Astrocyte of the cerebellum (primary cell): ENCODE measurements around the gene MYL6B.
A peak's percentile ranks its signal among the peaks of the same experiment; 100 is the strongest.

ENCODE experiments used
- DNase-seq: peaks from one replicate; pipeline ENCODE4 v3.0.0-alpha.2; 2011; ENCODE audit warnings: low read depth
- H3K4me3 ChIP-seq: 2 replicates; pipeline ENCODE4 v1.5.1; 2011; ENCODE audit warnings: mild to moderate bottlenecking, low read depth, low read length, moderate library complexity
- in situ Hi-C: cut with HindIII; loops from 2 replicates; pipeline ENCODE4 v1.10.0; 2017; ENCODE audit warnings: low sequenced_read_pairs
- TF ChIP-seq, protein P1 (sequence below): IDR thresholded peaks from 2 replicates; pipeline ENCODE4 v1.5.1; 2012; ENCODE audit warnings: low read length, low read depth, moderate library complexity, mild to moderate bottlenecking; ENCODE audit errors: missing control alignments

MYL6B gene

DNA sequence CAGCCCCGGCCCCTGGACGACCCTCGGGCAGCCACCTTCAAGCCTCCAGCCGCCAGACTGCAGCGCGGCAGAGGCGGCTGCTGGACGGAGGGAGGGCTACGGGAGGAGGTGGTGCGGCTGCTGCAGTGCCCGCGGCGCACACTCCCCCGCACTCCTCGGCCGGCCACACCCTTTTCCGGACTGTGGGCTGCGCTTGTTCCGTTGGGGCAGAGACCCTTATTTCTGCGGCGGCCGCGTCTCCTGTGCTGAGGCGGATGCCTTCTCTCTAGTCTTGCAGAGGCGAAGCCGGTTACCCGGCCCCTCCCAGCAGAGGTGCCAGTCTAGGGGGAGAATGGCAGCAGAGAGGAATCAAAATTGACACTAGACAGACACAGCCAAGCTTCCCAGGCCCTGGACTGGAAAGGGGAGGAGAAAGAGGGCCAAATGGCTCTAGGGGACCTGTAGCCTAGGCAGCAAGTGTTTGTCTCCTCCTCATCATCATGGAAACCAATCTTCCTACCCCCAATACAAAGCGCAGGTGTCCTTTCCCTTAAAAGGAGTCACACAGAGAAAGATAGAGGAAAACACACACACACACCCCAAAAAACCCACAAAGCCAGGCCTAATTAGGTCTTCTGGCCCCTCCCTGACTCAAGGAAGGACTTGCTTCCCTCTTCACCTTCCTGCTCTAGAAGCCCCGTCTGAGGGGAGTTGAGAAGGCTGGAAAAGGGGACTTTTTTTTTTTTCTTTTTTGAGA lies 23.0 kb upstream of the MYL6B start:
- H3K4me3 ChIP-seq, result peak overlapping the region; percentile 92
- DNase-seq, result no peak
- TF ChIP-seq, protein P1, sequence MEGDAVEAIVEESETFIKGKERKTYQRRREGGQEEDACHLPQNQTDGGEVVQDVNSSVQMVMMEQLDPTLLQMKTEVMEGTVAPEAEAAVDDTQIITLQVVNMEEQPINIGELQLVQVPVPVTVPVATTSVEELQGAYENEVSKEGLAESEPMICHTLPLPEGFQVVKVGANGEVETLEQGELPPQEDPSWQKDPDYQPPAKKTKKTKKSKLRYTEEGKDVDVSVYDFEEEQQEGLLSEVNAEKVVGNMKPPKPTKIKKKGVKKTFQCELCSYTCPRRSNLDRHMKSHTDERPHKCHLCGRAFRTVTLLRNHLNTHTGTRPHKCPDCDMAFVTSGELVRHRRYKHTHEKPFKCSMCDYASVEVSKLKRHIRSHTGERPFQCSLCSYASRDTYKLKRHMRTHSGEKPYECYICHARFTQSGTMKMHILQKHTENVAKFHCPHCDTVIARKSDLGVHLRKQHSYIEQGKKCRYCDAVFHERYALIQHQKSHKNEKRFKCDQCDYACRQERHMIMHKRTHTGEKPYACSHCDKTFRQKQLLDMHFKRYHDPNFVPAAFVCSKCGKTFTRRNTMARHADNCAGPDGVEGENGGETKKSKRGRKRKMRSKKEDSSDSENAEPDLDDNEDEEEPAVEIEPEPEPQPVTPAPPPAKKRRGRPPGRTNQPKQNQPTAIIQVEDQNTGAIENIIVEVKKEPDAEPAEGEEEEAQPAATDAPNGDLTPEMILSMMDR, result no peak
- in situ Hi-C loops, result loop anchor here (5.0 to 10.0 kb wide), 2 partner anchors 45 to 93 kb away; partner anchors contain the start of genes NABP2 and RNF41

DNA sequence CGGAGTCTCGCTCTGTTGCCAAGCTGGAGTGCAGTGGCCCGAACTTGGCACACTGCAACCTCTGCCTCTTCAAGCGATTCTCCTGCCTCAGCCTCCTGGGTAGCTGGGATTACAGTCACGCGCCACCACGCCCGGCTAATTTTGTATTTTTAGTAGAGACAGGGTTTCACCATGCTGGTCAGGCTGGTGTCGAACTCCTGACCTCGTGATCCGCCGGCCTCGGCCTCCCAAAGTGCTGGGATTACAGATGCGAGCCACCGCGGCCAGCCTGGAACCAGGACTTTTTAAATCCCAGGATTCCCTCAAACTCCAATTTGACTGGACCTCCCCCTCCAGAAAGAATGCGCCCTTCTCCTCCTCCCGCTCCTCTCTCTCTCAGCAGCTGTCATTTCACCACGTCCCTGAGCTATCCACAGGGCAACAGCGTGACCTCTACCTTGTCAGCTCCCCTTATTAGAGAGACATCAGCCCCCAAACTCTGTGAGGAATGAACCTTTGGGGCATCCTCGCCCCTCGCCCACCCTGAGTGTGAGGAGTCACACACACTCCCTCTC lies 22.4 kb upstream of the MYL6B start:
- TF ChIP-seq, protein P1, result no peak
- DNase-seq, result no peak
- peak overlapping the region; percentile 92 for H3K4me3 ChIP-seq
- in situ Hi-C loops, result loop anchor here (5.0 to 10.0 kb wide), 2 partner anchors 45 to 92 kb away; partner anchors contain the start of genes NABP2 and RNF41

DNA sequence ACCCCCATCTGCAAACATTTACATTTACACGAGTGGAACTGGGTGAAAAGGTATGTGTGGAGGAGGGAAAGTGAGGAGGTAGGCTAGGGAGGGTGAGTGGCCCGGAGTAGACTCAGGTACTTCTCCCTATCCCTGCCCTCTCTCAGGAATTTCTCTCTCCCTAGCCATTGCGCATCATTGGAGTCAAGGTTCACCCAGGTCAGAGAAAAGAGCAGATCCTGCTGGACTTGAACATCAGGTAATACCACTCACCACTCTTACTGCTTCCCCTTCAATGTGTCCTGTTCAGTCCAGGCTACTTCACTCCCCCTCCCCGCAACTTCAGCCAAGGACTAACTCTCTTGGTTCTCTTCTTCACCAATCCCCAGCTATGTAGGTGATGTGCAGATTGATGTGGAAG lies 21.5 kb upstream of the MYL6B start:
- in situ Hi-C loops, result no loop called here
- no peak for DNase-seq
- H3K4me3 ChIP-seq, result no peak overlapping the region
- TF ChIP-seq, protein P1, result no peak

DNA sequence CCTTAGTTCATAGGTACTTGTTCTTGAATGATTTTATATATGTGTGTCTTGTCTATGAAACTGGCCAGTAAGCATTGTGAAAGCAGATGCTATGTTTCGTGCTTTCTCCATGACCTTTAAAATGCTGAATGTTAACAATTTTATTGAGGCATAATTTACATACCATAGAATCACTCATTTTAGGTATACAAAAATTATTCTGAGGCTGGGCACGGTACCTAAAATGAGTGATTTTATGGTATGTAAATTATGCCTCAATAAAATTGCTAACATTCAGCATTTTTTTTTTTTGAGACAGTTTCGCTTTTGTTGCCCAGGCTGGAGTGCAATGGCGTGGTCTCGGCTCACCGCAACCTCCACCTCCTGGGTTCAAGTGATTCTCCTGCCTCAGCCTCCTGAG lies 17.5 kb upstream of the MYL6B start:
- TF ChIP-seq, protein P1, result no peak
- no peak for DNase-seq

DNA sequence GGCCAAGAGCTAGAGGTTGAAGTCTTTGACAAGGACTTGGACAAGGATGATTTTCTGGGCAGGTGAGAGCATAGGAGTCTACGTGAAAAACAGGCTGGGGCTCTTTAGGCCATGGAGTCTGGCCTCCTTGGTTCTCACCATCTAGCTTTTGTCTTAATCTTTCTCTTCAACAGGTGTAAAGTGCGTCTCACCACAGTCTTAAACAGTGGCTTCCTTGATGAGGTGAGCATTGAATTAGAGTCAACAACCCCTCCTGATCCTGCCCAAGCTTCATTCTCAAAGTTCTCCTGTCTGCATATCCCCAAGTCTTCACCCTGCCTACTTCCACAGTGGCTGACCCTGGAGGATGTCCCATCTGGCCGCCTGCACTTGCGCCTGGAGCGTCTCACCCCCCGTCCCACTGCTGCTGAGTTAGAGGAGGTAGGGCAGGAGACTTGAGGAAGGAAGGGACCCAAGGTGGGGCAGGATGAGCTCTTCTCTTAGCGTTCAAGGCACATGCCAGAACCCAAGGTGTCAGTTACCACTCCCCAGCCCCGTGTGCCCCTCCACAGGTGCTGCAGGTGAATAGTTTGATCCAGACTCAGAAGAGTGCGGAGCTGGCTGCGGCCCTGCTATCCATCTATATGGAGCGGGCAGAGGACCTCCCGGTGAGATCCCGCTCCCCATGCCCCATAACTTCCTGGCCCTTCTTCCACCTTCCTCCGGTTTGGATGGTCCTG lies 14.4 kb upstream of the MYL6B start:
- no peak for DNase-seq
- TF ChIP-seq, protein P1, result no peak
- in situ Hi-C loops, result no loop called here
- no peak overlapping the region for H3K4me3 ChIP-seq

More for the DNA sequence above, 17.5 kb upstream of the MYL6B start:
- H3K4me3 ChIP-seq, result no peak overlapping the region
- in situ Hi-C loops, result no loop called here

DNA sequence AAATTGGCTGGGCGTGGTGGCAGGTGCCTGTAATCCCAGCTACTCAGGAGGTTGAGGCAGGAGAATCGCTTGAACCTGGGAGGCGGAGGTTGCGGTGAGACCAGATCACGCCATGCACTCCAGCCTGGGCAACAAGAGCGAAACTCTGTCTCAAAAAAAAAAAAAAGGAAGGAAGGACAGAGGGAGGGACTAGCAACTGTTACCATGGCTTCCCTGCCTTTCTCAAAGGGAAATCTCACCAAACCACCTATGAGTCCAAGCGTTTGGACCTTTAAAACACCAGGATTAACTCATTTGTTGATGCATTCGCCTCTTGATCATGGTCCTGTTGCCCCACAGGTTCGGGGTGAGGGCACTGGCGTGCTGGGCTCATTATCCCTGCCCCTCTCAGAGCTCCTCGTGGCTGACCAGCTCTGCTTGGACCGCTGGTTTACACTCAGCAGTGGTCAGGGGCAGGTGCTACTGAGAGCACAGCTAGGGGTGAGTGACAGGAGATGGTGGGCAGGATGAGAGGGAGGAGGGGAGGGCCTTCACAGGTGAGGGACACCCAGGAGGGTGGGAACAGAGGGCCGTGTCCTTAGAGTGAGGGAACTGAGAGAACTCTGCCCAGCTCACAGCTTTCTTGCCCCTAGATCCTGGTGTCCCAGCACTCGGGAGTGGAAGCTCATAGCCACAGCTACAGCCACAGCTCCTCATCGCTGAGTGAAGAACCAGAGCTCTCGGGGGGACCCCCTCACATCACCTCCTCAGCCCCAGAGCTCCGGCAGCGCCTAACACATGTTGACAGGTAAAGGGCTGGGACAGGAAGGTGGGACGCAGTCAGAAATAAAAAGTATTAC lies 10.2 kb upstream of the MYL6B start:
- no peak overlapping the region for H3K4me3 ChIP-seq
- DNase-seq, result no peak
- in situ Hi-C loops, result no loop called here
- TF ChIP-seq, protein P1, result no peak
